ENCODE data around the gene BRSK2. TPM values are rescaled to one million over a fixed set of nuclear protein-coding genes. Genes with fewer than 3 reads are reported as not detected.

Gene BRSK2
- total and polyA plus RNA-seq, 9 of the 15 experiments (the other 6 are each of a cell fraction or from before 2014, with no cell fraction given) = 0.06 to 0.52 (median 0.18) TPM; not detected in 5

GRCh38 chr11:1388763-1389102 is 1.0 kb upstream of the BRSK2 start (continued):
- TF ChIP-seq CHD7 (IDR thresholded peaks at IDR 0.05; ENCODE audit: low read depth, low read length) (no peak), SRF (CRISPR knock-in tag; IDR thresholded peaks at IDR 0.05) (no peak), TAF15 (IDR thresholded peaks at IDR 0.05; ENCODE audit: low read depth, low read length) (no peak), ZNF695 (CRISPR knock-in tag; IDR thresholded peaks at IDR 0.05) (no peak)
- TF ChIP-seq, protein P1, sequence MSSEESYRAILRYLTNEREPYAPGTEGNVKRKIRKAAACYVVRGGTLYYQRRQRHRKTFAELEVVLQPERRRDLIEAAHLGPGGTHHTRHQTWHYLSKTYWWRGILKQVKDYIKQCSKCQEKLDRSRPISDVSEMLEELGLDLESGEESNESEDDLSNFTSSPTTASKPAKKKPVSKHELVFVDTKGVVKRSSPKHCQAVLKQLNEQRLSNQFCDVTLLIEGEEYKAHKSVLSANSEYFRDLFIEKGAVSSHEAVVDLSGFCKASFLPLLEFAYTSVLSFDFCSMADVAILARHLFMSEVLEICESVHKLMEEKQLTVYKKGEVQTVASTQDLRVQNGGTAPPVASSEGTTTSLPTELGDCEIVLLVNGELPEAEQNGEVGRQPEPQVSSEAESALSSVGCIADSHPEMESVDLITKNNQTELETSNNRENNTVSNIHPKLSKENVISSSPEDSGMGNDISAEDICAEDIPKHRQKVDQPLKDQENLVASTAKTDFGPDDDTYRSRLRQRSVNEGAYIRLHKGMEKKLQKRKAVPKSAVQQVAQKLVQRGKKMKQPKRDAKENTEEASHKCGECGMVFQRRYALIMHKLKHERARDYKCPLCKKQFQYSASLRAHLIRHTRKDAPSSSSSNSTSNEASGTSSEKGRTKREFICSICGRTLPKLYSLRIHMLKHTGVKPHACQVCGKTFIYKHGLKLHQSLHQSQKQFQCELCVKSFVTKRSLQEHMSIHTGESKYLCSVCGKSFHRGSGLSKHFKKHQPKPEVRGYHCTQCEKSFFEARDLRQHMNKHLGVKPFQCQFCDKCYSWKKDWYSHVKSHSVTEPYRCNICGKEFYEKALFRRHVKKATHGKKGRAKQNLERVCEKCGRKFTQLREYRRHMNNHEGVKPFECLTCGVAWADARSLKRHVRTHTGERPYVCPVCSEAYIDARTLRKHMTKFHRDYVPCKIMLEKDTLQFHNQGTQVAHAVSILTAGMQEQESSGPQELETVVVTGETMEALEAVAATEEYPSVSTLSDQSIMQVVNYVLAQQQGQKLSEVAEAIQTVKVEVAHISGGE (CRISPR knock-in tag; IDR thresholded peaks at IDR 0.05) = no peak

All from K562 (cell line).